Right lobe of liver (tissue), 4 donors: ENCODE data around the gene PRAC2.

Experiments
- POLR2A ChIP-seq: fragments of 450-650 bp; IDR thresholded peaks from one replicate; pipeline ENCODE4 v1.6.1; 2017; ENCODE audit warnings: antibody characterized with exemption, mild to moderate bottlenecking
- TF ChIP-seq, protein P1 (sequence below), 4 donors: fragments of 200-600 bp in 3 of 4; fragments of 450-650 bp in 1 of 4; IDR thresholded peaks; one replicate each; pipeline versions ENCODE4 v1.5.1 to v1.8.0; 2016 to 2022; ENCODE audit warnings: antibody characterized with exemption in 4 of 4, mild to moderate bottlenecking in 2 of 4
- donor health status: DM: no; HTN: no; CAD: no.
- donor health status: DM: no; HTN: no; CAD: no.
- donor health status: DM: no; HTN: yes; CAD: no.

DNA sequence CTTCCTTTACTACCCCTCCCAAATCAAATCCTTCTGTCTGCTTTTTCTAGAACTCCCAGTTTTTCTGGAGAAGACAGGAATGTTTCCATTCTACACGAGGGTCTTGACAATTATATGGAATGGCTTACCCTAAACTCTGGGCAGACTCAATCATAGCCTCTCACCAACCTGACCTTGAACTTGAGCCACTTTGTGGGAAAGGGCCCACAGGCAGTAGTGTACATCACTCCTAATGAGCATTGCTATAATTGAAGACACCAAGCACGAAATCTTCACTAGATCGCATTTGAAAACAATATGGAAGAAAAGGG, 7.2 kb downstream of the PRAC2 start:
- TF ChIP-seq, protein P1, sequence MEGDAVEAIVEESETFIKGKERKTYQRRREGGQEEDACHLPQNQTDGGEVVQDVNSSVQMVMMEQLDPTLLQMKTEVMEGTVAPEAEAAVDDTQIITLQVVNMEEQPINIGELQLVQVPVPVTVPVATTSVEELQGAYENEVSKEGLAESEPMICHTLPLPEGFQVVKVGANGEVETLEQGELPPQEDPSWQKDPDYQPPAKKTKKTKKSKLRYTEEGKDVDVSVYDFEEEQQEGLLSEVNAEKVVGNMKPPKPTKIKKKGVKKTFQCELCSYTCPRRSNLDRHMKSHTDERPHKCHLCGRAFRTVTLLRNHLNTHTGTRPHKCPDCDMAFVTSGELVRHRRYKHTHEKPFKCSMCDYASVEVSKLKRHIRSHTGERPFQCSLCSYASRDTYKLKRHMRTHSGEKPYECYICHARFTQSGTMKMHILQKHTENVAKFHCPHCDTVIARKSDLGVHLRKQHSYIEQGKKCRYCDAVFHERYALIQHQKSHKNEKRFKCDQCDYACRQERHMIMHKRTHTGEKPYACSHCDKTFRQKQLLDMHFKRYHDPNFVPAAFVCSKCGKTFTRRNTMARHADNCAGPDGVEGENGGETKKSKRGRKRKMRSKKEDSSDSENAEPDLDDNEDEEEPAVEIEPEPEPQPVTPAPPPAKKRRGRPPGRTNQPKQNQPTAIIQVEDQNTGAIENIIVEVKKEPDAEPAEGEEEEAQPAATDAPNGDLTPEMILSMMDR (IDR thresholded peaks at IDR 0.05): no peak
- TF ChIP-seq POLR2A: no peak
